Mesenteric fat pad (tissue), 1 donor: ENCODE results near the gene NHEJ1. TPM values are rescaled to one million over a fixed set of nuclear protein-coding genes. Genes with fewer than 3 reads are reported as not detected.
A peak's percentile ranks its signal among the peaks of the same experiment; 100 is the strongest.

Source experiments
- DNase-seq: peaks from one replicate; pipeline ENCODE4 v3.0.0-alpha.2; 2020; ENCODE audit warnings: low spot score
- total RNA-seq: library from RNA; stranded (reverse); fragmentation: NEBNext Ultra II Directional; extraction: Animal tissue kit (Norgen Biotek cat#: 25700); gene quantifications from one replicate; pipeline ENCODE4 v1.2.1, GENCODE V29; 2021
- donor health status: DM: yes; HTN: yes; CAD: no.

The NHEJ1 gene
- total RNA-seq, 1 donor from 2014 or later: 13.8 TPM

DNA sequence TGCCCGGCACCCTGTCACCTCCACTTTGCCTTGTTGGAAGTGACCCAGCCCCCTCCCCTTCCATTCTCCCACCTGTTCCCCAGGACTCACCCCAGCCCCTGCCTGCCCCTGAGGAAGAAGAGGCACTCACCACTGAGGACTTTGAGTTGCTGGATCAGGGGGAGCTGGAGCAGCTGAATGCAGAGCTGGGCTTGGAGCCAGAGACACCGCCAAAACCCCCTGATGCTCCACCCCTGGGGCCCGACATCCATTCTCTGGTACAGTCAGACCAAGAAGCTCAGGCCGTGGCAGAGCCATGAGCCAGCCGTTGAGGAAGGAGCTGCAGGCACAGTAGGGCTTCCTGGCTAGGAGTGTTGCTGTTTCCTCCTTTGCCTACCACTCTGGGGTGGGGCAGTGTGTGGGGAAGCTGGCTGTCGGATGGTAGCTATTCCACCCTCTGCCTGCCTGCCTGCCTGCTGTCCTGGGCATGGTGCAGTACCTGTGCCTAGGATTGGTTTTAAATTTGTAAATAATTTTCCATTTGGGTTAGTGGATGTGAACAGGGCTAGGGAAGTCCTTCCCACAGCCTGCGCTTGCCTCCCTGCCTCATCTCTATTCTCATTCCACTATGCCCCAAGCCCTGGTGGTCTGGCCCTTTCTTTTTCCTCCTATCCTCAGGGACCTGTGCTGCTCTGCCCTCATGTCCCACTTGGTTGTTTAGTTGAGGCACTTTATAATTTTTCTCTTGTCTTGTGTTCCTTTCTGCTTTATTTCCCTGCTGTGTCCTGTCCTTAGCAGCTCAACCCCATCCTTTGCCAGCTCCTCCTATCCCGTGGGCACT, 21.9 kb upstream of the NHEJ1 start:
- DNase-seq: no peak

DNA sequence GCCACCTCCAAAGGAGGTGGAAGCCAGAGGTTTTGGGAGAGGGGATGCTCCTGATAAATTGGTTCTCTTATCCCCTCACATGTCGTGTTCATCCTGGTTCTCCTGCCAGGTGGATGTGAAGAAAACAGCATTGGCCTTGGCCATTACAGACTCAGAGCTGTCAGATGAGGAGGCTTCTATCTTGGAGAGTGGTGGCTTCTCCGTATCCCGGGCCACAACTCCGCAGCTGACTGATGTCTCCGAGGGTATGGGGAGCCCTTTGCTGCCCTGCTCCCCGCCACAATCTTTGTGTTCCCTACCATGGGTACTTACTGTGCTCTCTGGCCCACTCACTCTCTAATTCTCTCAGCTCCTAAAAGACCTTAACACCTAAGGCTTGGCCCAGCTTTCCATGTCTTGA, 20.9 kb upstream of the NHEJ1 start:
- no peak for DNase-seq

DNA sequence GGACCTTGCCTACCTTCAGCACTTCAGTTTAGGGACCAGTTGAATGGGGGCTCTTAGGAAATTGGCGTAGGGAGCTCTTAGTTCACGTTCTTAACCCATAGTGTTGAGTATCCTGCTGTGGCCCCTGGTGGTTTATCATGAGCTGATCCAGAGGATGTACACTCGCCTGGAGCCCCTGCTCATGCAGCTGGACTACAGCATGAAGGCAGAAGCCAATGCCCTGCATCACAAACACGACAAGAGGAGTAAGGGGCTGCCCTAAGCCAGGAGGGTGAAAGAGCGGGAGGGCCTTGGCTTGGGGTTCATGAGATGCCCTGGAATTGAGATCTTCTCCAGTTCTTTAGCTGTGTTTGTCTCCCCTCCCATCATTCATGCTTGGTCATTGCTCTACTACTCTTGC, 20.3 kb upstream of the NHEJ1 start:
- DNase-seq: no peak

DNA sequence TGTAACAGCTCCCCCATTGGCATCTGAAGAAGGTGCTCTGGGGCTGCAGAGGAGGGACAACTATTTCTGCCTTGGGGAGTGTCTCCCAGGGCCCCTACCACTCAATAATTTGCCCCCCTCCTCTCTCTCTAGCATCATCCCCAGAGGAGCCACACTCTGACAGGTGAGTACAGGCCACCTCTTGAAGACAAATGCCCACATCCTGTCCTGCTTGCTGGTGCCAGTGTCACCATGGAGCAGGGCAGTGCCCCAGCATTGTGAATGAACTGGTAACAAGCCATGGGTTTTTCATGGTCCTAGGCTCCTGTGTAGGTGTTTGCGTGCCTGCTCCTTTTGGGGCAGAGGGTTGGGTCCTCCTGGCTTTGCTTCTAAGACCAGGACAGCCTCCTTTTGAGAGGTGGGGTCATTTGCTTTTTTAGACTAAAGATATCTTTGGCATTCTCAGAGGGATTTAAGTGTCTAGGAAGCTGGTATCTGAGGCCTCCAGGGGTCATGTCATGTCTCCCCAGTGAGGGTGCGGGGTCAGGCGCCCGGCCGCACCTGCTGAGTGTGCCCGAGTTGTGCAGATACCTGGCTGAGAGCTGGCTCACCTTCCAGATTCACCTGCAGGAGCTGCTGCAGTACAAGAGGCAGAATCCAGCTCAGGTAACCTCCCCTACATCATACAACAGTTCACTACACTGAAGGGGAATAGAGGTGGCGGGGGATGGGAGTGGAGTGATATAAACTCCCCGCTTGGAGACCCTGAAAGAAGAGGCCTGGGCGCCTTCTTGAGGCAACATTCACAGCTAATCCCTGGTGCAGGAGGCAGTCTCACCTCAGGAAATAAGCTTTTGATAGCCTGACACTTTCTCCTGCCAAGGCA, 19.2 kb upstream of the NHEJ1 start:
- no peak for DNase-seq

DNA sequence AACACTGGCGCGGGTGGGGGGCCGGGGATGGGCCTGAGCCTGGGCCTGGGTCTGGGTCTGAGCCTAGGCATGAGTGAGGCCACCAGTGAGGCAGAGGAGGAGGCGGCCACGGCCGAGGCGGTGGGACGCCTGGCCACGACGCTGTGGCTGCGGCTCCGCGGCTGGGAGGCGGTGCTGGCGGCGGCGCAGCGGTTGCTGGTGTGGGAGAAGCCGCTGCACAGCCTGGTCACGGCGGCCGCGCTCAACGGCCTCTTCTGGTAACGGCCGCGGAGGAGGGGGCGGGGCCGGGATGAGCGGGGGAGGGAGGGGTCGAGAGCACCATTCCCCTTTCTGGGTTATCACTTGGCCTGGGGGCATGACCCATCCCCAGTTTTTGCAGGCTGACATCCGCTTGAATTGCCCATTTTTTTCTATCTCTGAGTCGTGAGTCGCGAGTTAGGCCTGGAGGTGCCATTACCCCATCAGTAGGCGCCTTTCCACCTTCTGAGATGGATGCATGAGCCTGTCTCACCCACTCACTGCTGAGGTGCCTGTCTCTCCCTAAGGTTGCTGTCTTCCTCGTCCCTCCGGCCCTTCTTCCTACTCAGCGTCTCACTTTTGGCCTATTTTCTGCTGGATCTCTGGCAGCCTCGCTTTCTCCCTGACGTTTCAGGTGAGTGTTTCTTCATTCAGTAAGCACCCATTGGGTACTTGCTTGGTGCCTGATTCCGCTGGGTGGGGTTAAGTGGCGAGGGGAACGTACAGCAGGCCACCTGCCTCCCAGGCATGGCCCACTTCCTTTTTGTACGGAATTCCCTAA, 18.0 kb upstream of the NHEJ1 start:
- DNase-seq: no peak

DNA sequence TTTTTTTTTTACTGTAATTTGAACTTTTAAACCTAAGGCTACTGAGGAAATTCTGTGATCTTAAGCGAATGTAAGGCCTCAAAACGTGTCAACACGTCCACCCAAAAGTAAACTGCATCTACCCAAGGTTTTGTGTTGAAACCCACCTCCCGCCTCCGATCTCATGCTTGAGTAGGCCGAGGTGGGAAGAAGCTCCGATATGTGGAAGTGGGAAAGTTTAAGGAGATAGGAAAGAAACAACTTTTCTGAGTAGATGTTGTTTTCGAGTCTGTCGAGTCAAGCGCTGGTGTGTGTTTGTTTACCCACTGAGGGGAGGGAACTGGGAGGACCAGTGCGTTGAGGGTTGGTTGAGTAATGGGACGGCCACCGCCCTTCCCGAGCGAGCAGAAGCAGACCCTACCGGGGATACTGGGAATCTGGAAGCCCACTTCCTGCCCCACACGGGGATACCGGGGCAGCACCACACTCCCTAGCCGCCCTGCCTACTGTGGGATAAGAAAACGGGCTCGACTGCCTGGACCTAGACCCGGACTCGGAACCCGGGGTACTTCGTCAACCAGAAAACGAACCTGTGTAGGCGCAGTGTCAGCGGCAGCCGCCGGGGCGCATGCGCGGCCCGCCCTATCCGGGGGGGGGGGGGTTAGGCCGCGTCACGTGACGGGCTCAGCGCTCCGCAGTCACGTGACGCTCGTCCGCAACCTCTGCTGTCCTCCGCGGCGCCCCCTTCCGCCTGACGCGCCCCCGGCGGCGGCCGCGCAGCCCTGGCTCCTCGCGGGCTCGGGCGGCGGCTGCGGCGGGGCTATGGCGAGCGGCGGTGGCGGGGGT, 17.1 kb upstream of the NHEJ1 start, which contains the start of gene RETREG2:
Gene RETREG2, plus strand, starts transcription at position 724 of the 825 bp plus-strand sequence. Its CDS starts 78 bp downstream, at position 802.
- DNase-seq: peak; percentile 94

DNA sequence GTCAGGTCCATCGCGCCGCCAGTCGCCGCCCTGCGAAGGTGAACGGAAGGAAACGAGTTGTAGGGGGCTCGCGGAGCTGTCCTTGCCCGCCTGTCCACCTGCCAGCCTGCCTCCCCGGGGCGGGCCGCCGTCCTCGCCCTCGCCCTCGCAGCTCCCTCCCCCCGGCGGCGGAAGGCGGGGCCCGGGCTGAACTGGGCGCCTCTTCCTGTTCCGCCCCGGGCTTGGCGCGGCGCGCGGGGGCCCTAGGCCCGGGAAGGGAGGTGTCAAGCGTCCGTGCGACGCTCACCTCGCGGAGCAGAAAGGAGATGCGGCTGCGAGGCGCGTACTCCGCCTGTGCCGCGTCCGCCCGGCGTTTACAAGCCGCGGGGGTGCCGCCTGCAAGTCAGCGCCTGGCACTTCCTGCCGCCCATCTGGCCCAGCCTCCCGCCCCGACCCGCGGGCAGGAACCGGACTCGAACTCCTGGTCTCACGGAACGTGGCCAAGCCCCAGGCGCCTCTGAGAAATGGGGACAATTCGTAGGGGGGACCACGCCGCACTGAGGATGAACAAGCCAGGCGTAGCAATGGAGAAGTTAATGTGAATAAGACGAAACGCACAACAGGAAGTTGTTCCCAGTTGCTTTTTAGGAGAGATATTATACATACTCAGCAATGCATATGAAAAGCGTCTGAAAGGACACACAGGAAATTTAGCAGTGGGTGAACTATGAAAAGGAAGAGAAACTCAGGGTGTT, 16.4 kb upstream of the NHEJ1 start, which contains the start of gene CNPPD1:
Gene CNPPD1, minus strand, starts transcription at position 108 of the 734 bp plus-strand sequence. Its CDS starts 97 bp downstream, at position 11.
- peak; percentile 95 for DNase-seq

DNA sequence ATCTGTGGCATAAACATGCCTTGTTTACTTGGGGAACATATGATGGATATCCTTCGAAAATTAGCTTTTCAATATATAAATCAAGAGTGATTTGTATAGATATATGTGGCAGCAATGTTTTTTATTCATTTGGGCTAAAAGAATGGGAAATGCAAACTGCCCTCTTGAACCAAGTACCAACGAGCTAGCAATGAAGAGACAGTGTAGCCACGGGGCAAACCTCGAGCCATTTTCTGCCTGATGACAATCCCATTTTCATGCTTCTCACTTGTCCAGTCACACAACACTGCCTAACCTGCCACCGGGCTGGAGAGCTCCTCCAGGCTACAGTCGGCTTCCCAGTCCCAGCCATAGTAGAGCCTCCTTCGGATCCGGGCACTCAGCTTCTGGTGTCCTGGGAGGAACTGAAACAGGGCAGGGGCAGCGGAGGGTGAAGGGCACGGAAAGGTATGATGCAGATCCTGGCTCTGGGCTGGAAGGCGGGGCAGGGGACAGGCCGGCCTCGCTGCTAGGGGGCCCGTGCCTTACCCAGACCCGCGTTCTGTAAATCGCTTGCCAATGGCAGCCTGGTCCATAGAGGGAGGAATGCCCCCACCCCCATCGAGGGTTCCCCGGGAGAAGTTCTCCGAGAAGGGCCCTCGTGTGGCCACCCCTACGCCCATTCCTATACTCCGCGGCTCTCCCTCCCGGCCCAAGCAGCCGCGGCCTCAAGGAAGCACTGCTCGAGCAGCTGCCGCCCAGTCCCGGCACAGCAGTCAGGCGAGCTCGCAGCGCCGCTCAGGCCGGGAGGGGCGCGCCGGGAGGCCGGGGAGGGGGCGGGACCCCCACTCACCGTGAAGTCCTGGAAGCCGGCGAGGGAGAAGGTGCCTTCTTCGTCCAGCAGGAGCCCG, 15.6 kb upstream of the NHEJ1 start:
- DNase-seq: no peak

DNA sequence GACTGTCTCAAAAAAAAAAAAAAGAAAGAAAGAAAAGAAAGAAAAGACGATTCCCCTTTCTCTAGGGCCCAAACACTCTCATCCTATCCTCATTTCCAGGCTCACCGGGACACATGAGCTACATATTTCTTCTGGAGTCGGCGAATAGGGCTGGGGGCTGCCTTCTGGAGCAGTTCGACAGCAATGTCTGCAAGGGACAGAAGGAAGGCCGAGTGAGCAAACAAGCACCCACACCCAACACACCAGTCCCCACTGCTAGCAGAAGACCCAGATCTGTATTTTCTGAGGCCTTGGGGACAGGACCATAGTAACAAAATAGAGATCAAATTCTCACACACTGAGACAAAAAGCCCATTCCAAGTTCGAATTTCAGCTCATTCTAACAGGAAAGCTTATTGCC, 14.9 kb upstream of the NHEJ1 start:
- no peak for DNase-seq

DNA sequence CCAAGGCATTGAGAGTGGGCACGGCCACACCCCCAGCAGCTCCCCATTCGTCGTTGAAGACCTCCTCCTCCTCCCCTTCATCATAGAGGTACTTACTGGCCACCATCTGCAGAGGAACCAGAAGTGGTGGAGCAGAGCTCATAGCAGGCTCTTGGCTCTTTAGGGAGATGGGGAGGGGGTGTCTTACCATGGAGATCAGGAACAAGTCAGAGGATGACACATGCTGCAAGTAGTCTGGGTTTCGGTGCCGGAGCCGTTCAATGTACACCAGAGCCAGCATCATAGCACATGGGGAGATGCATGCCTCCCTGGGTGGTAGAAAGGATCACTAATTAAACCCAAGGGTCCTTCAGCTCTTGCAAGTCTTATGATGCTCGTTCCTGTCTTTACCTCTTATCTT, 14.2 kb upstream of the NHEJ1 start:
- DNase-seq: no peak

DNA sequence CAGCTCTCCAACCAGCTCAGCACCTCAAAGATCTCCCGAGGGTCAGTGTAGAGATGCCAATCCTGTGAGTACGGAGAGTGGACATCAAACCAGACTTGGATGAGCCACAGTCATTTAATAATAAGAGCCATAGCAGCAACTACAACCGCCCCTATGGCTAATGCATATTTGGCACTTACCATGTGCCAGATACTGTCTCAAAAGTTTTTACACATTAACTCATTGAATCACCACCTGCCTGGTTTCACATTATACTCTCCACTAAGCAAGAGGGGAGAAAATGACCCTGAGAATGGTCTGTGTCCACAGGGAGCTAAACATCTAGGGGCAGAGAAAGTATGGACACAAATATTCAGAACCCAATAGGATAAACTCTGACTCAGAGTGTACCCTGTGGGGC, 13.5 kb upstream of the NHEJ1 start:
- no peak for DNase-seq

DNA sequence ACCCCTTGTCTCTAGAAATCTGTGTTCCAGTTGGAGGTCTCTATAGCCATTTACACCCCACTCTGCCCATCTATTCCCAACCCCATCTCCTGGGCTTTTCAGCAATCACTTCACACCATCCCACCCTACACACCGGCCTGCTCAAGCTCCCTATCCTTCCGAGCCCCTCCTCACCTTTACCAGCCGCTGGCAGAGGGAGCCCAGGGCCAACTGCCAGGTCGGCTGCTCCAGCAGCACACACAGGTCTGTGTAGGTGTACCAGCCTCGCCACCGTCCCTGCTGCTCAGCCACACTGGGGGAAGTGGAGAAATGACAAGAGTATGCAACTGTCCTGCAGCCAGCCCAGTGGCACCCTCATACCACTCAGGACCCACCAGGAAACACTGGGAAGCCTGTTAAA, 12.6 kb upstream of the NHEJ1 start:
- DNase-seq: no peak

DNA sequence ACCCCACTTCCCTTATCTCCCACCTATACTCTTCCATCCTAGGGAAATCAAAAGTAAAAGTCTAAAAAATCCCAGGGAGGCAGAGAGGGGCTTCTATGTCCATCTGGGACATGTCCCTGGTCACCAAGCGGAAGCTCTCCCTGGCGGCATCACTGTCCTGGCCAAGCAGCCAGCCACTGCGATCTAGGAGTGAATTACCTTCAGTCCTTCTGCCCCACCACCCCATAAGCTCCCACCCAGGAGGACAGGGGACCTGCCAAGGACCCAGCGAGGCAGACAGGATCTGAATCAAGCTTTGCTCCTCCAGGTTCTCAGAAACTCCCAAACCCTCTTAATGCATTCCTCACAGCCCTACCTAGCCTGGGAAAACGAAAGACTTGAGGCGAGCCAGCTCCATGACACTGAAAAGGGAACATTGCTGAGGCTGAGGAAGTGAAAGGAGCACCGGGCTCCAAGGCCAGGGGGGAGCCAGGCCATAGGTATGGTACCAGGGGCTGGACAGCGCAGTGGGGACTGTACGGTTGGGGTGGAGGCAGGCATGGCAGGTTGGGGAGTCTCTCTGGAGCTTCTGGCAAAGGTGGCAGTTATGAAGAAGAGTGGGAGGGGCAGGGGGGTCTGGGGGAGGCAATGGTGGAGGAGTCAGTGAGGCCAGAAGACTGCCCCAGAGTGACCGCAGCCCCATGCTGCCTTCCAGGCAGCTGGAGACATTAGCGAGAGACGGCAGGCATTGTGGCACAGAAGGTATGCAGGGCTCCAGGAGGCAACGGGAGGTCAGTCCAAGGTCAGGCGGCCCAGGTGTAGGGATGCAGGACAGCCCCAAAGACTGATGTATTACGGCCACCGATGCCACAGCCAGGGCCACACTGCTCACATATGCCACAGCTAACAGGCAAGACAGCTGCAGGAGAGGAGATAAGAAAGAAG, 11.9 kb upstream of the NHEJ1 start:
- no peak for DNase-seq

DNA sequence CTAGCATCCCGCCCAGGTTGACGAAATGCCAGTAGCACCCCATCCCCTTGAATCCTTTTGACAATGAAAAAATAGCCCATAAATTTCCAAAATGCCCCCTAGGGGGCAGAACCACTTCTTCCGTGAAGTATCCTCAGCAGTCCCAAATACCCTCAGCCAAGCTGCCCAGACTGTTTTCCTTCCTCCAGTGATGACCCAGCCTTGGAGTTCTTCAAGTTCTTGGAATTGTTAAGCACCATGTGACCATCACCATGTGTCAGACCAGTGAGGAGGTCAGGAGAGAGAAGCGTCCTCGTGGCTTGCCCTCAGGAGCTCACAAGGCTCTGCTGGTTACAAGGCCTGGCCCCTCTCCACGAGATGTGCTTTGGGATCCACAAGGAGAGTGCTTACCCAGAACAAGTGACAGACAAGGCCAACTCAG, 10.6 kb upstream of the NHEJ1 start:
- no peak for DNase-seq

DNA sequence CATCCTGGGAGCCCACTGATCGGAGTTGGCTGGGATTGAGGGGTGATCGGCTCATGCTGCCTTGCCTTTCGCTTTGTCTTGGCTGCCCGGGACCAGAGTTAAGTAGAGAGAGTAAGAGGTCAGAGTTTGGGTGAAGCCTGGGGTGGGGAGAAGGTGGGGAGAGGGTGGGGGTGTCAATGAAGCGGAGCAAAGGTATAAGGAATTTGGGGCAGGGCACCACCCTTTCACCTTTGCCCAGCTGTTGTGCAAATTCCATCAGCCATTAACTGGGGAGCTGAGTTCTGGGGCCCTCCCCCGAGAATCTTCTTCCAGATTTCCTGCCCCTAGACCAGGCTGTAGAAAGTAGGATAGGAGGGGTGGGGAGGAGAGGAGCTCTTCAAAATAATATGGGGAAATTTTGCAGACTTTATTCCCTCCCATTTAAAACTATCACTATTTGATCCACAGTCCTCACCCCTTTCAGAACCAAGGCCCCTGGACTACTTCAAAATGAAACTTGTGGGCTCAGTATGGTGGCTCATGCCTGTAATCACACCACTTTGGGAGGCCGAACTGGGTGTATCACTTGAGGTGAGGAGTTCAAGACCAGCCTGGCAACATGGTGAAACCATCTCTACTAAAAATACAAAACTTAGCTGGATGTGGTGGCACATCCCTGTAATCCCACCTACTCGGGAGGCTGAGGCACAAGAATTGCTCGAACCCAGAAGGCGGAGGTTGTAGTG, 9.5 kb upstream of the NHEJ1 start, which contains the start of gene SLC23A3:
Gene SLC23A3, minus strand, starts transcription at position 100 of the 725 bp plus-strand sequence. Its CDS starts 45 bp downstream, at position 55.
- no peak for DNase-seq

DNA sequence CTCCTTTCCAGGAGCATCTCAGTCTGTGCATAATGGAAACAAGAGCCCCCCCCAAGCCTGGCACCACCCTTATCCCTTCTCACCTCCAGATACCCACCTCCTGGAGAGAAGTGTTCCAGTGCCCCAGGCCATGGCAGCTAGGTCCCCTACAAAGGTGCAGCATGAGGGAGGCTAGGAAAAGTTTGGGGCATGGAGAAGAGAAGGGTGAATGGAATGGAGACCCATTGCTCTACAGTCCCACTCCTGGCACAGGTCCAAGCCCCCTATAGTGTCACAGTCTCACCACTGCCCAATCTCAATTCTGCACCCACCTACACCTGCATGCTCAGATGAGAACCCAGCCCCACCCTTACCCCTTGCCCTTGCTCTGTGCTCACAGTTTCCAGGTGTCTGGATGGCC, 8.3 kb upstream of the NHEJ1 start:
- DNase-seq: no peak

DNA sequence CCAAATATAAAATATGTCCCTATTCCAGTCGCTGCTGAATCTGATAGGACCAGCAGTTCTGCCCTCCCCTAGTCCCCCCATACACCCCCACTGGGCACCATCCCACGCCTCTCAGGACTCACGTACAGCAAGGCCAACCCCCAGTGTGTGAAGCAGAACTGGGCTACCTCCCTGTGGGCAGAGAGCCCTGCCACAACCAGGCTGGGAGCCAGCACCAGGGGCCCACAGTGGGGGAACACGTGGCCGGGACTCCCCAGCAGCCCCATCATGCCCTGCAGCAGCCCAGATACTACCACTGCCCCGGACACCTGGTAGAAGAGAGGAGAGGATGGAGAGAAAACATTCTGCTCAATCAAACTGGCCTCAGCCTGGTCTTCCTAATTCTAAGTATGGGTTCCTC, 7.9 kb upstream of the NHEJ1 start:
- DNase-seq: no peak
